HepG2 (cell line): ENCODE measurements around the gene TPRN. TPM values are rescaled to one million over a fixed set of nuclear protein-coding genes. Genes with fewer than 3 reads are reported as not detected.

Source experiments
- ATAC-seq: fragments of 200-7000 bp; cut with Tn5 transposase; 3 replicates; pipeline ENCODE4 v1.9.1; 2020; ENCODE audit warnings: mild to moderate bottlenecking, moderate library complexity
- BruUV-seq: library from RNA; stranded (reverse); fragments of 400-500 nt; replicated peaks from 2 replicates; lab custom pipeline; 2021; lab: Mats Ljungman, UMichigan
- CTCF ChIA-PET: fragments of 300-600 bp; formaldehyde crosslinking; extraction: SDS; loops from one replicate; lab custom pipeline; 2021; ENCODE audit warnings: low total read pairs, inconsistent platforms, low intra/inter-chr PET ratio; lab: Yijun Ruan, JAX
- POLR2A ChIA-PET: fragments of 350-600 bp; sonication (Branson Sonifier 250); formaldehyde crosslinking; loops from one replicate; lab custom pipeline; 2020; ENCODE audit warnings: antibody characterized with exemption, inconsistent platforms; lab: Yijun Ruan, JAX
- DNase-seq: peaks from one replicate; pipeline ENCODE4 v3.0.0-alpha.2; 2015; ENCODE audit warnings: low spot score
- FAIRE-seq: peaks from 3 replicates; lab custom pipeline; 2011; peaks lifted over from hg19 to GRCh38; lab: Jason Lieb, UNC
- H2AFZ ChIP-seq: one replicate; pipeline ENCODE4 v1.6.1; 2011; ENCODE audit warnings: low read length, inconsistent platforms
- H3K27ac ChIP-seq: fragments of 300-600 bp; 3 replicates; pipeline ENCODE4 v1.8.0; 2011; ENCODE audit warnings: mixed run types, mild to moderate bottlenecking, mixed read lengths, low read length, inconsistent platforms; ENCODE audit not compliant: insufficient read depth; ENCODE audit errors: extremely low read length
- H3K27me3 ChIP-seq, 2 experiments: fragments of 200-600 bp in 1 of 2; 2 replicates in 1 of 2; 3 replicates in 1 of 2; pipeline versions ENCODE4 v1.6.0 to v1.8.0; 2011; ENCODE audit warnings: low read length in 2 of 2, mild to moderate bottlenecking in 2 of 2, moderate library complexity in 2 of 2, inconsistent platforms in 1 of 2; ENCODE audit not compliant: insufficient read depth in 2 of 2, control insufficient read depth in 1 of 2
- H3K36me3 ChIP-seq, 2 experiments: fragments of 200-600 bp in 1 of 2; replicated peaks in 1 of 2; 2 replicates in 1 of 2; 3 replicates in 1 of 2; pipeline versions ENCODE4 v1.5.1 to v1.8.0; 2011; ENCODE audit warnings: low read length in 2 of 2, inconsistent platforms in 1 of 2; ENCODE audit not compliant: insufficient read depth in 2 of 2, control insufficient read depth in 1 of 2
- H3K4me1 ChIP-seq: 2 replicates; pipeline ENCODE4 v1.5.1; 2012; ENCODE audit warnings: low read length, inconsistent platforms; ENCODE audit not compliant: insufficient read depth
- H3K4me2 ChIP-seq: 2 replicates; pipeline ENCODE4 v1.6.0; 2011; ENCODE audit warnings: low read depth, low read length, inconsistent platforms
- H3K4me3 ChIP-seq, 3 experiments: fragments of 200-600 bp in 1 of 3; sonication (generic), shearing (Covaris generic) in 1 of 3; replicated peaks in 1 of 3; 2 replicates each; pipeline ENCODE4 v1.5.1; 2011 to 2016; ENCODE audit warnings: low read length in 3 of 3, inconsistent platforms in 2 of 3, low read depth in 2 of 3, mild to moderate bottlenecking in 2 of 3, control low read depth in 1 of 3, mixed read lengths in 1 of 3; ENCODE audit not compliant: insufficient read depth in 1 of 3
- H3K79me2 ChIP-seq: one replicate; pipeline ENCODE4 v1.6.1; 2011; ENCODE audit warnings: low read length, inconsistent platforms; ENCODE audit not compliant: insufficient read depth
- H3K9ac ChIP-seq: 2 replicates; pipeline ENCODE4 v1.6.0; 2011; ENCODE audit warnings: mild to moderate bottlenecking, low read depth, low read length, inconsistent platforms; ENCODE audit not compliant: insufficient read depth
- H3K9me3 ChIP-seq: 2 replicates; pipeline ENCODE4 v1.5.1; 2012; ENCODE audit warnings: mild to moderate bottlenecking, low read length
- H4K20me1 ChIP-seq: 2 replicates; pipeline ENCODE4 v1.6.0; 2011; ENCODE audit warnings: inconsistent platforms, mild to moderate bottlenecking, low read length, moderate library complexity; ENCODE audit not compliant: insufficient read depth
- CENPT ChIP-seq: sonication (generic); formaldehyde crosslinking; IDR thresholded peaks from 2 replicates; pipeline ENCODE4 v1.8.0; 2022; ENCODE audit warnings: low read depth, mild to moderate bottlenecking, moderate library complexity, missing genetic modification reagents
- EZH2 ChIP-seq: conservative IDR thresholded peaks from 2 replicates; pipeline ENCODE4 v1.6.1; 2012; ENCODE audit warnings: mild to moderate bottlenecking, low read depth, low read length, moderate library complexity
- GLI4 ChIP-seq: sonication (generic); formaldehyde crosslinking; IDR thresholded peaks from 2 replicates; pipeline ENCODE4 v1.5.1; 2020; ENCODE audit warnings: missing genetic modification reagents, mild to moderate bottlenecking, moderate library complexity, borderline replicate concordance
- HMGA1 ChIP-seq: sonication (generic); formaldehyde crosslinking; conservative IDR thresholded peaks from 2 replicates; pipeline ENCODE4 v1.4.0; 2020; ENCODE audit warnings: missing genetic modification reagents
- HMGXB4 ChIP-seq, 2 experiments: sonication (generic) in 1 of 2; formaldehyde crosslinking in 1 of 2; IDR thresholded peaks; 2 replicates each; pipeline versions ENCODE4 v1.4.0 to v1.6.1; 2018 to 2020; ENCODE audit warnings: missing genetic modification reagents in 2 of 2, borderline replicate concordance in 1 of 2, low read depth in 1 of 2, mild to moderate bottlenecking in 1 of 2, missing biosample characterization in 1 of 2
- HNRNPL ChIP-seq: fragments of 200-400 bp; formaldehyde crosslinking; IDR thresholded peaks from 2 replicates; pipeline ENCODE4 v1.6.1; 2017; ENCODE audit warnings: mild to moderate bottlenecking, low read depth, low read length
- KLF16 ChIP-seq, 2 experiments: sonication (generic) in 1 of 2; formaldehyde crosslinking in 1 of 2; IDR thresholded peaks; 2 replicates each; pipeline versions ENCODE4 v1.6.1 to v1.8.0; 2016 to 2023; ENCODE audit warnings: missing genetic modification reagents in 2 of 2, missing compliant biosample characterization in 1 of 2
- NONO ChIP-seq, 2 experiments: fragments of 450-650 bp in 1 of 2; sonication (generic) in 1 of 2; formaldehyde crosslinking in 1 of 2; IDR thresholded peaks in 1 of 2; conservative IDR thresholded peaks in 1 of 2; 2 replicates each; pipeline versions ENCODE4 v1.6.1 to v1.8.0; 2017 to 2022; ENCODE audit warnings: mild to moderate bottlenecking in 1 of 2, missing genetic modification reagents in 1 of 2, moderate library complexity in 1 of 2
- NR1H2 ChIP-seq: sonication (generic); formaldehyde crosslinking; IDR thresholded peaks from 2 replicates; pipeline ENCODE4 v1.8.1; 2022; ENCODE audit warnings: low read depth, missing genetic modification reagents, borderline replicate concordance
- NR2F6 ChIP-seq, 2 experiments: IDR thresholded peaks; 2 replicates each; pipeline ENCODE4 v1.6.1; 2016; ENCODE audit warnings: antibody characterized with exemption in 1 of 2, mild to moderate bottlenecking in 1 of 2
- RBFOX2 ChIP-seq: fragments of 200-400 bp; formaldehyde crosslinking; IDR thresholded peaks from 2 replicates; pipeline ENCODE4 v1.6.1; 2017; ENCODE audit warnings: low read depth, mild to moderate bottlenecking, low read length
- RXRA ChIP-seq: sonication (generic); formaldehyde crosslinking; IDR thresholded peaks from 2 replicates; pipeline ENCODE4 v1.5.1; 2020; ENCODE audit warnings: missing genetic modification reagents
- ZBTB38 ChIP-seq: sonication (generic); formaldehyde crosslinking; IDR thresholded peaks from 2 replicates; pipeline ENCODE4 v1.5.1; 2020; ENCODE audit warnings: mild to moderate bottlenecking, missing genetic modification reagents
- ZNF326 ChIP-seq: sonication (generic); formaldehyde crosslinking; IDR thresholded peaks from 2 replicates; pipeline ENCODE4 v1.4.0; 2020; ENCODE audit warnings: missing genetic modification reagents, borderline replicate concordance
- WGBS: methylation state at CpG from one replicate; pipeline ENCODE4 v1.1.6; 2017; ENCODE audit warnings: low lambda C conversion rate; 5-methylcytosine and 5-hydroxymethylcytosine counted together
- in situ Hi-C: cut with HindIII; loops from 2 replicates; pipeline ENCODE4 v1.10.0; 2017; ENCODE audit warnings: low pct_unique_long_range_greater_than_20kb; ENCODE audit not compliant: extremely low pct_ligation_motif_present
- intact Hi-C: fragments of 100-400 bp; cut with micrococcal nuclease; formaldehyde crosslinking; loops from one replicate; pipeline ENCODE4 v1.10.0; 2022; ENCODE audit not compliant: unreplicated experiment
- polyA plus RNA-seq, 8 experiments: library from polyadenylated mRNA; depleted of rRNA in 3 of 8; stranded (reverse) in 7 of 8; unstranded in 1 of 8; fragments of >200 nt; fragmentation: Illumina TruSeq in 4 of 8; extraction: Trizol in 4 of 8; gene quantifications; 2 replicates each; pipeline versions ENCODE4 v1.2.1 to v1.2.3, GENCODE V29; 2011 to 2016; ENCODE audit warnings: low read depth in 4 of 8, missing spikeins in 1 of 8, mixed read lengths in 1 of 8; ENCODE audit not compliant: insufficient read depth in 1 of 8
- total RNA-seq, 5 experiments: library from RNA; depleted of rRNA; stranded (reverse); fragments of >200 nt; fragmentation: Illumina TruSeq; extraction: Trizol; gene quantifications; 2 replicates each; pipeline ENCODE4 v1.2.3, GENCODE V29; 2016; ENCODE audit warnings: low read depth in 1 of 5
- TF ChIP-seq, protein P1 (sequence below): IDR thresholded peaks from 2 replicates; pipeline ENCODE4 v1.6.1; 2016; ENCODE audit warnings: low read depth

The TPRN gene
- total and polyA plus RNA-seq, 2 of the 13 experiments (the other 11 are each of a cell fraction or from before 2014, with no cell fraction given) = 10.1 to 19.2 TPM

GRCh38 chr9:137242269-137243203, 42.0 kb upstream of the TPRN start:
- CTCF ChIA-PET = no interaction called here
- DNase-seq = no peak
- H3K9me3 ChIP-seq = no peaks in the 10 kb centered on the region
- intact Hi-C loops = no loop called here
- BruUV-seq = TSS peak; percentile 75
- peak overlapping the region; percentile 91 for H3K27ac ChIP-seq
- WGBS = 79% methylated on average over 18 of the region's 36 CpGs
- no peak for FAIRE-seq
- H3K4me1 ChIP-seq = peaks cover 64% of the 10 kb centered on the region
- peaks cover 33% of the 10 kb centered on the region for H3K79me2 ChIP-seq
- peaks cover 4 to 19% of the 10 kb centered on the region in 2 experiments; a peak in 4 of 5 replicates for H3K36me3 ChIP-seq
- H3K9ac ChIP-seq = peak overlapping the region; percentile 92
- in situ Hi-C loops = no loop called here
- H2AFZ ChIP-seq = no peak overlapping the region
- H3K4me3 ChIP-seq = peak overlapping the region; percentile 89 to 94 (median 94)
- POLR2A ChIA-PET = interaction anchor here (0.6 to 7.7 kb wide), 22 partner anchors 9 to 213 kb away, joined by 3 to 317 read pairs (median 5); partner anchors contain the start of genes MAN1B1, NELFB, RNF208 and RNF224
- ATAC-seq = no peak
- peaks cover 27% of the 10 kb centered on the region for H4K20me1 ChIP-seq
- peaks cover 2 to 4% of the 10 kb centered on the region in 2 experiments; a peak in 2 of 5 replicates for H3K27me3 ChIP-seq
- peak overlapping the region; percentile 99 for H3K4me2 ChIP-seq
- TF ChIP-seq NR1H2 (CRISPR knock-in tag) (0 out of 2 replicates have a peak, but pooled peaks have one; percentile 15), HMGXB4 (CRISPR knock-in tag; IDR thresholded peaks at IDR 0.05; ENCODE audit: borderline replicate concordance in 1 of 2, low read depth in 1 of 2) (0 out of 4 replicates have a peak, but pooled peaks of 1 of the 2 experiments have one; percentile 5), GLI4 (no peak), HNRNPL (0 out of 2 replicates have a peak, but pooled peaks have one; percentile 52), KLF16 (CRISPR knock-in tag; IDR thresholded peaks at IDR 0.05) (0 out of 4 replicates have a peak, but pooled peaks of 1 of the 2 experiments have one; percentile 5), ZNF326 (CRISPR knock-in tag) (no peak), HMGA1 (CRISPR knock-in tag) (no peak), ZBTB38 (CRISPR knock-in tag) (peak; percentile 36; the same call in 1 of the 2 replicates), RXRA (CRISPR knock-in tag) (peak; percentile 8; the same call in 1 of the 2 replicates), NR2F6 (IDR thresholded peaks at IDR 0.05) (0 out of 2 replicates have a peak, but pooled peaks have one; percentile 5), NR2F6 (CRISPR knock-in tag; IDR thresholded peaks at IDR 0.05) (no peak), CENPT (CRISPR knock-in tag) (no peak), NONO (IDR thresholded peaks at IDR 0.05) (no peak), NONO (CRISPR knock-in tag; conservative IDR thresholded peaks at IDR 0.05) (0 out of 2 replicates have a peak, but pooled peaks have one; percentile 32), EZH2 (no peak), RBFOX2 (peak; percentile 76)
- TF ChIP-seq, protein P1, sequence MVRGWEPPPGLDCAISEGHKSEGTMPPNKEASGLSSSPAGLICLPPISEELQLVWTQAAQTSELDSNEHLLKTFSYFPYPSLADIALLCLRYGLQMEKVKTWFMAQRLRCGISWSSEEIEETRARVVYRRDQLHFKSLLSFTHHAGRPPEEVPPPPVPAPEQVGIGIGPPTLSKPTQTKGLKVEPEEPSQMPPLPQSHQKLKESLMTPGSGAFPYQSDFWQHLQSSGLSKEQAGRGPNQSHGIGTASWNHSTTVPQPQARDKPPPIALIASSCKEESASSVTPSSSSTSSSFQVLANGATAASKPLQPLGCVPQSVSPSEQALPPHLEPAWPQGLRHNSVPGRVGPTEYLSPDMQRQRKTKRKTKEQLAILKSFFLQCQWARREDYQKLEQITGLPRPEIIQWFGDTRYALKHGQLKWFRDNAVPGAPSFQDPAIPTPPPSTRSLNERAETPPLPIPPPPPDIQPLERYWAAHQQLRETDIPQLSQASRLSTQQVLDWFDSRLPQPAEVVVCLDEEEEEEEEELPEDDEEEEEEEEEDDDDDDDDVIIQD (CRISPR knock-in tag) = 0 out of 2 replicates have a peak, but pooled peaks have one; percentile 11
